GM04504 (cell line): ENCODE measurements around the gene BCR.
A peak's percentile ranks its signal among the peaks of the same experiment; 100 is the strongest.
"Not testable (repeated sequence)": the region's sequence is repeated elsewhere in the genome, so short reads cannot be mapped to it uniquely, and the experiment has no call there.

Experiments
- DNase-seq: peaks from one replicate; pipeline ENCODE4 v3.0.0-alpha.2; 2012; ENCODE audit warnings: low read depth

The BCR gene

DNA sequence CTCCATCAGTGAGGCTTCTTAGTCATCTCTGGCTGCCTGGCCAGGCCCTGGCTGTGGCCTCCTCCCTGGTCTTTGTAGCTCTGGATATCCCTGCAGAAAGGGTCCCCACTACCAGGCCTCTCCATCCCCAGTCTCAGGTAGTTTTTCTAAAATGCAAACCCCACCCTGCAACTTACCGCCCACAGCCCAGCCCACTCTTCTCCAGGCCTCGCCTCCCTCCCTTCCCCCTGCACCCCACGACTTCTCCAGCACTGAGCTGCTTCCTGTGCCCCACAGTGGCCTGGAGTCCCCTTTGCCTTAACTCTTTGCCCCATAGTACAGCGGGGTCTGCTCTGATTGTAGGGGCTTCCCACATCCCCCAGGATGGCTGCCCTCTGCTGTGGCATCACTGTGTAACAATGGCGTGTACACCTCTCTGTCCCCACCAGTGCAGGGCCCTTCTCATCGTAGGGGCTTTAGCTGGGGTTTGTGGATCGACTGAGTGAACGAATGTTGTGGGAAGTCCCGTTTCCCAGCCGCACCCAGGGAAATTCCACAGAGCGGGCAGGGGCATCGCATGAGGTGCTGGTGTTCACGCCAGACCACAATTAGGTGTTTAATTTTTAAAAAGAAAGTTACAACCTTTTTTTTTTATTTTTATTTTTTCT, 111.6 kb downstream of the BCR start:
- DNase-seq: no peak

DNA sequence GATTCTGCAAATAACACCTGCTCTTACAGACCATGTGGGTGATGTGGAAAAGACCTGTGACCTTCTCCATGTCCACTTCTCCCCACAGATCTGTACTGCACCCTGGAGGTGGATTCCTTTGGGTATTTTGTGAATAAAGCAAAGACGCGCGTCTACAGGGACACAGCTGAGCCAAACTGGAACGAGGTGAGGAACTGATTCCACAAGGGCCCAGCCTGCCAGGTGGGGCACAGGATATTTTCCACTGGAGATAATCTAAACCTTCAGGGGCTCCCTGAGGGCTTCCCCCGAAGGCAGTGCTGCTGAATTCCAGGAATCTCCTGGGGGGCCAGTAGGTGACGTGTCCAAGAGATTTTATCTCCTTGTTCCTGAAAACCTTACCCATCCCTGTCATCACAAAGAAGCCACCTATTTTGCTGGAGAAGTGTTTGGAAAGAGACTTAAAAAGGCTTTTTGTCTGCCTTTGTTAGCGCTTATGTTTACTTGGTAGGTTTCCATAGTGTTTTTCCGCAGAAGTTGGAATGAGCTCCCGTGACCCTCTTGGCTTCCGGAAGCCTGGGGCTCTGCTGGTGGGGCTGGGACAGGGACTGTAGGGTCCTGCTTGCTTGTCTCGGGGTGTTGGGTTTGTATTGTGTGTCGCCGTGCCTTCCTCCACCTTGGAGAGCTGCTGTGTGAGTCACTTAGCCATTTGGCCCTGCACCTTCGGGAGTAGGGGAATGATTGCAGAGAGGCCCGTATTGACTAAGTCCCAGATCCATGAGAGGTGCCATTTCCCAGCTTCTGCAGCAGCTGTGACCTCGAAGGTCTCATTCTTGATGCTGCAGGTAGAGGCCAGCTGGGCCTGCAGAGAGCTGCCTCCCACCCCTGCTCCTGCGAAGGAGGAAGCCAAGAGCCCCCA, 112.4 kb downstream of the BCR start:
- no peak for DNase-seq

DNA sequence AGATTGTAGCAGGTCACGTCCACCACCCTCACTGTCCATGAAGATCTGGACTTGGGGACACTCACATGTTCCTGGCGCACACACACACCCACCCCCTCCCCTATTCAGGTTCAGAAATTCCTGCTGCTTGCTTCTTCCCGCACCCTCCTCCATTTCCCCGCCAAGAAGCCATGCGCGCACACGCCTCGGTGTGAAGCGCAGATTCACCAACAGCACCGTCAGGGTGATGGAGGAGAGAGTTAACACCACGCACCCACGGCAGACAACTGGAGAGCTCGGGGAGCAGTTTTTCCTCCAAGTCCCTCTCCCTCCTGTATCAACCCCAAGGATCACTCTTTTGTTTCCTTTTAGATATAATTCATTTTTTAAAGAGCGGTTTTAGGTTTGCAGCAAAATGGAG, 113.4 kb downstream of the BCR start:
- DNase-seq: no peak

DNA sequence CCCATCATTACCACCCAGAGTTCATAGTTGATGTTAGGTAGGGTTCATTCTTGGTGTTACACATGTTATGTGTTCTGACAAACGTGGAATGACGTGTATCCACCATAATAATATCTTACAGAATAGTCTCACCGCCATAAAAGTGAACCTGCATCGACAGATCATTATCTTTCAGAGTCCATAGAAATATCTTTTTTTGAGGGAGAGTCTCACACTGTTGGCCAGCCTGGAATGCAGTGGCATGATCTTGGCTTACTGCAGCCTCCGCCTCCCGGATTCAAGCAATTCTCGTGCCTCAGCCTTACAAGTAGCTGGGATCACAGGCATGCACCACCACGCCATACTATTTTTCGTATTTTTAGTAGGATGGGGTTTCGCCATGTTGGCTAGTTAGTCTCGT, 113.9 kb downstream of the BCR start:
- DNase-seq: no peak

DNA sequence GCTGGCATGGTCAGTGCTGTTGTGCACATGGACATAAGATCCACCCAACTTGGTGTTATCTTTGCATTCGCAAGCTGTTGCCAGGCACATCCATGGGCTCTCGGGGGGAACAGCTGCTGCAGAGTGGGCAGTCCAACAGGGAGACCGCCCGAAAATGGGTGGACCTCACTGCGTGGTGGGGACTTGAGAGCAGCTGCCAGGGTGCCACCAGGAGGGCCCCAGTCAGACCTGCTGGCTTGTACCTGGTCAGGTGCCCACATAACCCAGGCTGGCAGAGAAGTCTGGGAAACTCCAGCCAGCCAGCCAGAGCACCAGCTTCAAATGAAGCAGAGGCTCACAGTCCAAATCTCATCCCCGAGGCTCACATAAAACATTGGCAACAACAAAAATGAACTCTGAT, 120.2 kb downstream of the BCR start:
- no peak for DNase-seq

DNA sequence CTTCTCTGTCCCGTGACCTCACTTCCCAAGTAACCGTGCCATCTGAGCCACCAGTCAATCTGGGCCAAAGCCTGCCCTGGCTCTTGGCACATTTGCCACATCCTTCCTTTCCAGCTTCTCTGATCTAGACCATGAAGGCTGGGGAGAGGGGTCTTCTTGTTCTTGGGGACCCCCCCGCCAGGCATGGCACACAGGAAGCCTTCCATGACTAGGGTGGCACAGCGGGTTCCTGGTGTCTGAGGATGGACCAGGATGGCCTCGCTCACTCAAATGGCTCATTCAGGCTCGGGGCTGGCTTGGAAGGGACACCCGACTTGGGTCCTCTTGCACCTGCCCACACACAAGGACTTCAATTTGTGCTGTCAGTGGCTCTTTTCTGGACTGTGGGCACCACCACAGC, 121.3 kb downstream of the BCR start:
- no peak for DNase-seq

DNA sequence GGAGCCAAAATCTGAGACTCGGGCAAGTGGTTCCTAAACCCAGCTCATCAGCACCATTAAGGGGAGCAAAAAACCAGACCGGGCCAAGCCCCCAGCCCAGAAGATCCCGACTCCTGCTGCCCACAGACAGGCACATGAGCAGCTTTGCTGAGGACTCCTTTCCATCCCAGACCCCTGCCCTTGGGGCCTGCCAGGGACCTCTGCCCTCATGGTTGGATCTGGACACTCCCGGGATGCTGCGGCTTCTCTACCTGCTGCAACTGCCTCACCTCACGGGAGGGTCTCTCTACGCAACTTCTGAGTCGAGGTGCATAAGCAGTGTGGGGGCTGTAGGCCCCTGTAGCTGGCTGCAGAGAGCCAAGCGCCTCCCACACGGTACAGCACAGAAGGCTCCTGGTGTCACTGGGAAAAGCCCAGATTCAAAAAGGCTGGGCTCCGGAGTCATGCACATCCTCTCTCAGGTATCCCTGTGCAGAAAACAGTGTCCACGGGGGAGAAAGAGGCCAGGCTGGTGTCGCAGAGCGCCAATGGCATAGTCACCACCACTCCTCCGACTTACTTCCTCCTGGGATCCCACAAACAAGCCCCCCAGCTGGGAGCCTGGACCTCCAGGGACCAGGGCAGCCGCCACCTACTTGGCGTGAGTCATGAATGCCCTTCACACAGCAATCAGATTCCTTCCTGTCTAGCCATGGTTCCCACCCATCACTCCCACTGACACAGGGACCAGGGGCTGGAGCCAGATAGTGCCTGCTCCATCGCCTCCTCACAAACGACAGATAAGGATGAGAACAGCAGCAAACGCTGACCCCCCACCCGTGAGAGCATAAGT, 122.1 kb downstream of the BCR start:
- DNase-seq: no peak

DNA sequence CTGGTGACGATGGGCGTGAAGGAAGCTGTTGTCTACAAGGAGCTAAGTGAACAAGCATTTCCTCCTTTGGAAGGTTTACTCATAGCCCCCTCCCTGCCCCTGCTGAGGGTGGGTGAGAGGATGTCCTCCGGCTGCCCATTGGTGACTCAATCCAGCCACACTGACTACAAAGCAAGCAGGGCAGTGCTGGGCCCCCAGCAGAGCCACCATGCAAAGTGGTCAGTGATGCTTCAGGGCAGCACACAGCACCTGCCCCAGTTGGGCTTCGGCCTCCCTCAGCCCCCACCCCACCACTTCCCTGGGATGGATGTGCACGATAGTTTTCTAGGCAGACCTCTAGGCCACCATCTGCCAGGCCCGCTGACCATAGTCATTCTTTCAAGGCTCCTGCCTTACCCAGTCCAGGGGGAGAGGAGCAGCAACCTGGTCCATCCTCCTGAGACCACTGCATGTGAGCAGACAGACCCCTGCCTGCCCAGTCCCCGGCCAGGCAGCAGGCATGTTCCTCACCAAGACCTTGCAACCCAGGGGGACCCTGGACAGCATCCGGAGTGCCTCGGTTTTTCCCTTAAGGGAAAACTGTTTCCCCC, 125.1 kb downstream of the BCR start:
- DNase-seq: no peak

DNA sequence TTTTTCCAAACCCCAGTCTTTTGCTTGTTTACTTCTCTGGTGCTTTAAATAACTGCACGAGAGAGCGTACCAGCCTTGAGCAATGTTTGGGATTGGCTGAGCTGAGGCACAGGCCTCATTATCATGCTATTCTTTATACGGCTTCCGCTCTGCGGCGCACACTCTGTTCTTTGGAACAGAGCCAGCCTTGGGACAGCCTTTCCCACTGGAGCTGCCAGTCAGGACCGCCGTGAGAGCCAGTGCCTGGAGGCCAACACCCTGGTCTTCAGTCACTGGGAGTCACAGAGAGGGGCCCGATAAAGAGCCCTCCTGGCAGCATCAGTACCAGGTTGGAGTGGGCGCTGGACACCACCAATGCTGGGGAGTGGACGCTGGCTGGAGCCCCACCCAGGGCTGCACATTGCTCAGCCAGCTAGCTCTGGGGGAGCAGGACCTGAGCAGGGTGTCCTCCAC, 125.6 kb downstream of the BCR start:
- DNase-seq: no peak

DNA sequence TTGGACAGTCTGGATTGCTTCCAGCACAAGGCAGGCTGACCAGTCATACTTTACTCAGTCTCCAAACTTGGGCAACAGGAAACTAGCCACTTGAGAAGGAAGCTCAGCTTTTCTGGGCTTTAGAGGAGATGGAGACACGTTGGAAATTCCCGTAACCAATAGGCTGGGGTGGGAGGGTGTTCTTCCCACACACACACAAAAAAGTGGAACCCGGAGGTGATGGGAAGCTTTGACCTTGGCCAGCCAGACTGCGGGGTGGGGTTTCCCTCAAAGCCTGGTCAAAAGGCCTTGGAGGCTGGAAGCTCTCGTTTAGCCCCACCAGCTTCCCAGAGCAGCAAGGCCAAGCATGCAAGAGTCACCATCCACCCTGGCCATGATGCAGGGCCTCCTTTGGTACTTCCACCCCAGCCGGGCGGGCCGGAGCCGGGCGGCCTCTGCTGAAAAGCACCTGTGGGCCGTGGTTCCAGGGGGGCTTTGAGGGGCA, 126.2 kb downstream of the BCR start:
- DNase-seq: no peak

DNA sequence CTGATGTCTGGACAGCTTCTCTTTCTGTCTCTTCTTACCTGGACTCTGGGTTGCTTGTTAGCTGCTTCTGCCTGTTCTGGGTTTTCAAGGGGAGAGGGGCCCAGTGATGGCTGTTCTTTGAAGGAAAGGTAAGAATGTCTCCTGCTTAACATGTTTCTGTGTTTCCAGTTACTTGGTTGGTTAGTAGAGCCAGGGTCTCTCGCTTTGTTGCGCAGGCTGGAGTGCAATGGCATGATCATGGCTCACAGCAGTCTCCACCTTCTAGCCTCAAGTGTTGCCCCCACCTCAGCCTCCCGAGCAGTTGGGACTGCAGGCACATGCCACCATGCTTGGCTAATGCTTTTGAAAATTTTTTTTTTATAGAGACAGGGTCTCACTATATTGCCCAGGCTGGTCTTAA, 126.6 kb downstream of the BCR start:
- no peak for DNase-seq

DNA sequence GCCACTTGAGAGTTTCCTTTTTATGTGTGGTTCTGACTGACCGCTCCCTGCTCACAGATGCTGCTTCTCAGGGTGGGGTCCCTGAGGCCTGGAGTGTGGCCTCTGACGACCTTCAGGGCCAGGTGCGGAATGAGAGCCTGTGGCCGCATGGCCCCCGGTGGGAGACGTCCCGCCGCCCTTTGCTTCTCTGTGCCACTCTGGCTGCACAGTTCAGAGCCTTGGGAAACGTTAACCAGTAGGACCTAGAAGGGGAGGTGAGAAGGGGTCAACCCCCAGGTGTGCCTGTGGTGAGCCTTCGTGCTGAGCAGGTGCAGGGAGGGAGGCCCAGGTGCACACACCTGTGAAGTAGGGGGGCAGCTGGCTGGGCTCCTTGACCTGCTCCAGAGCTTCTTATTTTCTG, 127.2 kb downstream of the BCR start:
- not testable (repeated sequence) for DNase-seq

DNA sequence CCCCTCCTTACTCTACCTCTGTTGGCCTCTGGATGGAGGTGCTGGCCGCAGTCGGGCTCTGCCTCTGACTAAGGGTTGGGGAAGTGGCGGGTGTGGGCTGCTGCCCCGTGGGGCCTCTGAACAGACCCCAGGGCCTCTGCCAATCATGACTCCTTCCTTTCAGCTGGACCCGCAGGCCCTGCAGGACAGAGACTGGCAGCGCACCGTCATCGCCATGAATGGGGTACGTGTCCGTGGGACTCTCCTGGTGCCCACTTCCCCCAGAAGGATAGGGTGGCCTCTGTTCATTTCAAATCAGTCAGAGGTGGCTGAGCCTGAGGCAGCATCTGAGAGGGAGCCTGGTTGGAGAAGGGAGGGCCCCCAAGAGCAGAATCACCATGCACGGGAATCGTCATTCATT, 129.0 kb downstream of the BCR start:
- not testable (repeated sequence) for DNase-seq

DNA sequence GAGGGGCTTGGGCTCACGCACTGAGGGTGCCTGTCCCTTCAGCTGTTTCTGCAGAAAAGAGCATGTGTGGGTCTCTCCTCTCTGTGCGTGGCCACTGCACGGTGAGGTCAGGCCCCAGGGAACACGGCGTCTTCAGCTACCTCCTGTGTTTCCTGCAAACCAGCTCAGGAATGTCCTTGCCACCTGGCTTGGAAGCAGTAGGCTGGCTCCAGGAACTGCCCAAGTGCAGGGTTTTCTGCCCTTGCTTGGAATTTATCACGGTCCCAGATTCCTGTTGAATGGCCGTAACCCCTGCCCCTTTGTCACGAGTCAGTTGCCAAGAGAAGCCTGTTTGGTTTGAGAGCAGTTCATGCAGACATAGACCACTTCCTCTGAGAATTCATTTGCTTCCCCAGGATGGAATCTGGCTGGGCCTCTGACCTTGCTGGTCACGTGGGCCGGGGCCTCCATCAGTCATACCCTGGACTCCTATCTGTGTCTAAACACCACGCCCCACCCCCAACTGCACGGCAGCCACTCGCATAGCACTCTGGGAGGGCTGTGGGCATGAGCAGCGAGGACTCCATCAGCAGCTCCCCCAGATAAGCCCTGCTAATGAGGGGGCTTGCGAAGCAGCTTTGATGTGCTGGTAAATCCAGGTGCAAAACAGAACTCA, 130.3 kb downstream of the BCR start:
- DNase-seq: not testable (repeated sequence)

DNA sequence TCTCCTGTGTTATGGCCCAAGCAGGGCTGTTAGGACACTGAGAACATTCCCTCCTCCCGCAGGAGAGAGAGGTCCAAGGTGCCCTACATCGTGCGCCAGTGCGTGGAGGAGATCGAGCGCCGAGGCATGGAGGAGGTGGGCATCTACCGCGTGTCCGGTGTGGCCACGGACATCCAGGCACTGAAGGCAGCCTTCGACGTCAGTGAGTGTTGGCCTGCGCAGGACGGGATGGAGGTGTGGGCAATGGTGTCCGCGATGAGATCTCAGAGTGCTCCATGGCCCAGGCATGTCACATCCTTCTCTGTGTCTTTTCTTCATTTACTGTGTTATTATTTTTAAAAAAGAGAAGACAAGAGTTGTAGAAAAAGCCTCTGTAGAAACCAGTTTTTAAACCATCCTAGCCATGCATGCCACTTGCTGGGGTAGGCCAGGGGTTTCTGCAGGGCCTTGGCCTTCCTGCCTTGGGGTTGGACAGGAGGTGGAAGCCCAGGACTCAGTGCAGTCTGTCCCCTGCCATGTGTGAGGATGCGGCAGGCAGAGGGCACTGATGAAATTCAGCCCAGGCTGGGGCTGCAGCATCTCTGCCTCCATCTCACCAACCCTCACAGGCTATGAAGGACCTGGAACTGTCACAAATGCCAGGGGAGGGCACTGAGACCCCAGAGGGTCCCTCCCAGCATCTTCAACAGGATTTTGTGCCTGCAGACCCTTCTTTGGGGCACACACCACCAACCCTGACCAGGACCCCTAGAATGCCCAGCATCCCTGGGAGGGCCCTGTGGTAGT, 131.5 kb downstream of the BCR start:
- not testable (repeated sequence) for DNase-seq

DNA sequence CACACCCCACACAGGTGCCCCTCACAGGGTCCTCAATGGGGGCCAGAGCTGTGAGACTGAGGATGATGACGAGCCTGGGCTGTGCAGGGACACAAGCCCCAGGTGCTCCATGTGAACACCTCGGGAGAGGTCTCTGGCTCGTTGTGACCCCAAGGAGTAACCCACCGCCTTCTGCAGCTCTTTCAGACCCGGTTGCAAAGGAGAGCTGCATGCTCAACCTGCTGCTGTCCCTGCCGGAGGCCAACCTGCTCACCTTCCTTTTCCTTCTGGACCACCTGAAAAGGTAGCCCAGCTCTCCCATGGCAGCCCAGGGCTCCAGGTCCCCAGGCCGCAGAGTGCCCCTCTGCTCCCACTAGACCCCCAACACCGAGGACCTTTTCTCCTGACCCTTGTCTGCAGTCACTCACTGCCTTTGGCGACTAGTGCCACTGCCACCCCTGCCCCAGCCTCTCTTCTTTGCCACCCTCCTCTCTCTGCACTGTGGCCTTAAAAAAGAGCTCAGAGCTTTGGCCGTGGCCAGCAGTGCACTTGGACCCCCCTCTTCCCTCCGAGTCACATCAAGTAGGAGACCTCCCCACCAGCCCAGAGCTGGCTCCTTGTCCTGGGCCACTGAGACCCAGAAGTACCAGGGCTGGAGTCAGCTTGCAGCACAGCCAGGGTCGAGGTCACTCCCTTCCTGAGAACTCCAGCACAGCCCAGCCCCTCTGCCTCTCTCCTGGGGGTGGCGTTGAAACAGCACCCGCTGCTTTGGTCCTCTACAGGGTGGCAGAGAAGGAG, 133.7 kb downstream of the BCR start:
- DNase-seq: no peak

DNA sequence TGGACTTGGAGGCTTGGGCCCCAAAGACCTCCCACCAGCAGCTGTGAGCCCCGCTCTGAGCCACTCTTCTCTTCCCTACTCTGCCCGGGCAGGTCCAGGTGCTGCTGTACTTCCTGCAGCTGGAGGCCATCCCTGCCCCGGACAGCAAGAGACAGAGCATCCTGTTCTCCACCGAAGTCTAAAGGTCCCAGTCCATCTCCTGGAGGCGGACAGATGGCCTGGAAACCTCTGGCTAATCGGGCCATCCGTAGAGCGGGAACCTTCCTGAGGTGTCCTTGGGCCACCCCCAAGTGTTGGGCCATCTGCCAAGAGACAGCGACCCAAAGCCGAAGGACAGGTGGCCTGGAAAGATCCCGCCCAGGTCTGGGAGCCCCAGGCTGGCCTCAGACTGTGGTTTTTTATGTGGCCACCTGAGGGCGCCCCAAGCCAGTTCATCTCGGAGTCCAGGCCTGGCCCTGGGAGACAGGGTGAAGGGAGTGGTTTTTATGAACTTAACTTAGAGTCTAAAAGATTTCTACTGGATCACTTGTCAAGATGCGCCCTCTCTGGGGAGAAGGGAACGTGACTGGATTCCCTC, 135.1 kb downstream of the BCR start:
- peak; percentile 20 for DNase-seq

DNA sequence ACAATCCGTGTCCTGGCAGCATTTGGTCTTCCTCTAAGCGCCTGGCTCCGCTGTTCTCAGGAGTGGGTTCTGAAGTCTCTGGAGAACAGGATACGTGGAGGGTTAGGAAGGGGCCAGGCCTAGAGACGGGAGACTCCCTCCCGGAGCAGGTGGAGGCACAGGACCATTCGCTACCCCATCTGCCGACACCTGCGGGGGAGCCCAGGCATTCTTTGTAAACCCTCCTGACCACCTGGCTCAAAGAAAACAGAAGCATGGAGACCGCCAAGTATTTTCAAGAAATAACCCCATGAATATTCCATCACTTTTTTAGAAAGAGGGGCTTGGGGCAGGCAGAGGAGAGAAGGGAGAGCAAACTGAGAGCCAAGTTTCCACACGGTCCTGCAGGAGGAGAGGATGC, 136.3 kb downstream of the BCR start:
- DNase-seq: not testable (repeated sequence)

DNA sequence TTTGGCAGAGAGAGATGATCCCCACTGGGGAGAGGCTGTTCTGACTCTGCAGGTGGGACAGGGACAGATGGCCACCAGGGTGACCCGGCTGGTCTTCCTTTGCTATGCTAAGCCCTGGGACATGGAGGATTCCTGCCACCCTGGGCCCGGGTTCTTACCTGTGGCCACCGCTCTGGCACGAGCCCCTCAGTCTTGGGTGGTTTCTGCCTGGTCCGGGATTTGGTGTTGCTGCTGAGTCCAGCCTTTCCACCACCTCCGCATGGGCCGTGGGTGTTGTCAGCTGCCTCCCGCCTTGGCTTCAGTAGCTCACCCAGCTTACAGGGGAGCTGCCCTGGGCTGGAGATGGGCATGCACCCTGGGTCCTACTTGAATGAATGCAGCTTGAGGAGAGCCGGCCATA, 138.0 kb downstream of the BCR start:
- DNase-seq: not testable (repeated sequence)
